KMS-11 (cell line): ENCODE data around the gene SOHLH2.

ENCODE experiments used
- H2AFZ ChIP-seq: fragments of 200-600 bp; sonication (generic); 2 replicates; pipeline ENCODE4 v1.6.1; 2016; ENCODE audit warnings: antibody characterized with exemption, mixed run types, low read depth
- H3K27ac ChIP-seq: fragments of 200-600 bp; sonication (generic); 2 replicates; pipeline ENCODE4 v1.6.1; 2016; ENCODE audit warnings: mild to moderate bottlenecking, mixed run types
- H3K27me3 ChIP-seq: fragments of 200-600 bp; sonication (generic); 2 replicates; pipeline ENCODE4 v1.6.1; 2017; ENCODE audit warnings: mild to moderate bottlenecking, low read depth, mixed run types, moderate library complexity; ENCODE audit not compliant: insufficient read depth
- H3K36me3 ChIP-seq: fragments of 200-600 bp; sonication (generic); 2 replicates; pipeline ENCODE4 v1.6.1; 2017; ENCODE audit warnings: mild to moderate bottlenecking, mixed run types; ENCODE audit not compliant: insufficient read depth
- H3K4me1 ChIP-seq: fragments of 200-600 bp; sonication (generic); 2 replicates; pipeline ENCODE4 v1.6.1; 2016; ENCODE audit warnings: mild to moderate bottlenecking, low read depth, mixed run types; ENCODE audit not compliant: poor library complexity, severe bottlenecking
- H3K4me2 ChIP-seq: fragments of 200-600 bp; sonication (generic); 2 replicates; pipeline ENCODE4 v1.7.0; 2016; ENCODE audit warnings: mild to moderate bottlenecking, mixed run types
- H3K4me3 ChIP-seq: fragments of 200-600 bp; sonication (generic); IDR thresholded peaks from 2 replicates; pipeline ENCODE4 v1.6.1; 2017; ENCODE audit warnings: low read depth, low read length, mixed read lengths; ENCODE audit not compliant: insufficient read depth
- H3K79me2 ChIP-seq: fragments of 200-600 bp; sonication (generic); 2 replicates; pipeline ENCODE4 v1.6.1; 2016; ENCODE audit warnings: low read depth, mixed run types; ENCODE audit not compliant: insufficient read depth
- H3K9ac ChIP-seq: fragments of 200-600 bp; sonication (generic); 2 replicates; pipeline ENCODE4 v1.6.1; 2016; ENCODE audit warnings: mild to moderate bottlenecking, mixed run types
- H4K20me1 ChIP-seq: fragments of 200-600 bp; sonication (generic); 2 replicates; pipeline ENCODE4 v1.6.1; 2016; ENCODE audit warnings: mild to moderate bottlenecking, mixed run types; ENCODE audit not compliant: insufficient read depth
- CTCF ChIP-seq: fragments of 200-600 bp; sonication (generic); conservative IDR thresholded peaks from 2 replicates; pipeline ENCODE4 v1.6.1; 2017; ENCODE audit warnings: low read depth, mild to moderate bottlenecking, antibody characterized with exemption, low read length, moderate library complexity, mixed read lengths

The SOHLH2 gene

GRCh38 chr13:36151591-36151990 lies 62.8 kb downstream of the SOHLH2 start:
- no peaks in the 10 kb centered on the region for H3K4me1 ChIP-seq
- H3K27ac ChIP-seq: no peak overlapping the region
- TF ChIP-seq CTCF: no peak
- H3K4me2 ChIP-seq: no peak overlapping the region
- H3K79me2 ChIP-seq: no peaks in the 10 kb centered on the region
- no peak overlapping the region for H3K4me3 ChIP-seq
- H2AFZ ChIP-seq: no peak overlapping the region
- H3K9ac ChIP-seq: no peak overlapping the region
- H3K27me3 ChIP-seq: no peaks in the 10 kb centered on the region
- H3K36me3 ChIP-seq: no peaks in the 10 kb centered on the region
- H4K20me1 ChIP-seq: no peaks in the 10 kb centered on the region

- H3K4me2 ChIP-seq: no peak overlapping the region
- no peaks in the 10 kb centered on the region for H3K36me3 ChIP-seq
- H4K20me1 ChIP-seq: no peaks in the 10 kb centered on the region
- TF ChIP-seq CTCF: no peak
- no peaks in the 10 kb centered on the region for H3K4me1 ChIP-seq
- H3K79me2 ChIP-seq: no peaks in the 10 kb centered on the region
- H3K4me3 ChIP-seq: no peak overlapping the region
- no peak overlapping the region for H2AFZ ChIP-seq
- no peaks in the 10 kb centered on the region for H3K27me3 ChIP-seq
- H3K27ac ChIP-seq: no peak overlapping the region
- no peak overlapping the region for H3K9ac ChIP-seq
These were observed 65.9 kb downstream of the SOHLH2 start for GRCh38 chr13:36148446-36148845.

GRCh38 chr13:36147330-36147729 lies 67.0 kb downstream of the SOHLH2 start:
- Histone ChIP-seq H3K79me2 (no peaks in the 10 kb centered on the region), H3K9ac (no peak overlapping the region), H3K36me3 (no peaks in the 10 kb centered on the region), H3K4me3 (no peak overlapping the region), H3K27me3 (no peaks in the 10 kb centered on the region), H3K27ac (no peak overlapping the region), H2AFZ (no peak overlapping the region), H3K4me1 (no peaks in the 10 kb centered on the region), H4K20me1 (no peaks in the 10 kb centered on the region), H3K4me2 (no peak overlapping the region)
- no peak for TF ChIP-seq CTCF

GRCh38 chr13:36146511-36147269 lies 67.7 kb downstream of the SOHLH2 start:
- H3K27ac ChIP-seq: no peak overlapping the region

More at GRCh38 chr13:36146511-36147269, 67.7 kb downstream of the SOHLH2 start:
- Histone ChIP-seq H2AFZ (no peak overlapping the region), H3K4me3 (no peak overlapping the region), H4K20me1 (no peaks in the 10 kb centered on the region), H3K36me3 (no peaks in the 10 kb centered on the region), H3K4me1 (no peaks in the 10 kb centered on the region), H3K9ac (no peak overlapping the region), H3K79me2 (no peaks in the 10 kb centered on the region), H3K4me2 (no peak overlapping the region), H3K27me3 (no peaks in the 10 kb centered on the region)
- no peak for TF ChIP-seq CTCF
